ENCODE results near the gene CHSY1.

CHSY1 gene

GRCh38 chr15:101149864-101150722 lies 101.8 kb downstream of the CHSY1 start:
- no peak for DNase-seq

- DNase-seq: no peak
These were observed 102.8 kb downstream of the CHSY1 start for GRCh38 chr15:101148881-101149664.

DNA sequence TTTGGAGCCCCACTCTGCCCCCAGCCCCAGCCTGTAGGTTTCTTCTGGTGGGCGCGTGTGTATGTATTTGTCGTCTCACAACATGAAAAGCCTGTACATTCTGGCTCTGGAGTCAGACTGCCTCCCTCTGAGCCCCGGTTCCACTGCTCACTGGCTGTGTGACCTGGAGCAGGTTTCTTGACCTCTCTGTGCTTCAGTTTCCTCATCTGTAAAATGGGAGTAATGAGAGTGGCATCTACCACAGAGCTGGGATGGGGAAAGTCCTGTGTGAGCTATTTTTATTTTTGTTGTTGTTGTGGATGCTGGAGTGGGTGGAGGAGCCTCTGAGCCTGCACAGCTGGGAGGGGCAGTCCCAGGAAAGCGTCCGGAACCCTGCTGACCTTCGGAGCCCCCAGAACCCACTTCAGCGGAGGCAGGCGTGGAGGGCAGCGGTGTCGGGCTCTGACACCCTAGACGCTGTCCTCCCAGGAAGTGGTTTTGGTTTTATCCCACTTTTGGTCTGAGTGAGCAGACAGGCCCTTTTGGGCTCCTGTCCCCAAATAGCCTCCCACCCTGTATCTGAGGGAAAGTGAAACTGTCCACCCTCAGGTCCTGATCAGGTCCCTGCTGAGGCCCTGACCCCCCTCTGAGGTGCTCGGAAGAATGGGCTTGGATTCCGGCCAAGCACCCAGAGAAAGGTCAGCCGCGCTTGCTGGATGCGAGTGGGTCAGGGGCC lies 103.5 kb downstream of the CHSY1 start:
- no peak for DNase-seq

- DNase-seq: no peak
These were observed 104.7 kb downstream of the CHSY1 start for GRCh38 chr15:101147181-101147580.

- no peak for DNase-seq
These were observed 105.6 kb downstream of the CHSY1 start for GRCh38 chr15:101146118-101146702.

- DNase-seq: no peak
These were observed 106.5 kb downstream of the CHSY1 start for GRCh38 chr15:101145362-101145761.

DNA sequence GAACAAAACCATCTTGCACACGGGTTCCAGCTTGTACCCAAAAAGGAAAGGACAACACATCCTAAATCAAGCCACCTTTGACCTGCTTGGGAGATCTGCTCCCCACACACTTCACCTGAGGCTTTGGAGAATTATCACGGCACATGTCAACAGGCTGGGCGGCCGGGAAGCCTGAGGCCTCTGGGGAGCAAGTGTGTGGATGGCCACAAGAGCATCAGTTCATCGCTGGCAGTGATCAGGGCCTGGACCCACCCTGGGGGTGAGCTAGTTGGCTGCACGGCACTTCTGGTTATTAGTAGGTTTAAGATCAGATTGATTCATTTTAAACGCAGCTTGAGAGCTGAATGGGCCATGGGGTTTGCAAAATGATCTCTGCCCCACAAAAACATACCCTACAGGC lies 108.5 kb downstream of the CHSY1 start:
- no peak for DNase-seq

- DNase-seq: no peak
These were observed 109.1 kb downstream of the CHSY1 start for GRCh38 chr15:101142711-101143110.

DNA sequence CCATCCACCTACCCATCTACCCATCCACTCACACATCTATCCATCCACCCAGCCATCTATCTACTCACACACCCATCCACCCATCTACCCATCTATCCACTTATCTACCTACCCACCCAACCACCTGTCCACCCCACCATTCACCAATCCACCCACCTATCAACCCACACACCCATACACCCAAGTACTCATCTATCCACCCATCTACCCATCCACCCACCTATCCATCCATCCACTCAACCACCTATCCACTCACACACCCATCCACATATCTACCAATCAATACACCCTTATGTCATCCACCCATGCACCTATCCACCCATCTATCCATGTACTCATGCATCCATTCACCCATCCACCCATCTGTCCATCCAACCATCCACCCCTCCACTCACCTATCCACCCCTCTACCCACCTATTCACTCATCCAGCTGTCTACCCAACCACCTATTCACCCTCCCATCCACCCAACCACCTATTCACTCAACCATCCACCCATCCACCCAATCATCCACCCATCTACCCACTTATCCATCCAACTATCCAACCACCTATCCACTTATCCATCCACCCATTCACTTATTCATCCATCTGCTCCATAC lies 109.8 kb downstream of the CHSY1 start:
- no peak for DNase-seq

- DNase-seq: no peak
These were observed 111.2 kb downstream of the CHSY1 start for GRCh38 chr15:101140697-101141065.

- DNase-seq: no peak
These were observed 111.7 kb downstream of the CHSY1 start for GRCh38 chr15:101139986-101140696.

- peak; percentile 89 for DNase-seq
These were observed 112.7 kb downstream of the CHSY1 start for GRCh38 chr15:101138913-101139880.

DNA sequence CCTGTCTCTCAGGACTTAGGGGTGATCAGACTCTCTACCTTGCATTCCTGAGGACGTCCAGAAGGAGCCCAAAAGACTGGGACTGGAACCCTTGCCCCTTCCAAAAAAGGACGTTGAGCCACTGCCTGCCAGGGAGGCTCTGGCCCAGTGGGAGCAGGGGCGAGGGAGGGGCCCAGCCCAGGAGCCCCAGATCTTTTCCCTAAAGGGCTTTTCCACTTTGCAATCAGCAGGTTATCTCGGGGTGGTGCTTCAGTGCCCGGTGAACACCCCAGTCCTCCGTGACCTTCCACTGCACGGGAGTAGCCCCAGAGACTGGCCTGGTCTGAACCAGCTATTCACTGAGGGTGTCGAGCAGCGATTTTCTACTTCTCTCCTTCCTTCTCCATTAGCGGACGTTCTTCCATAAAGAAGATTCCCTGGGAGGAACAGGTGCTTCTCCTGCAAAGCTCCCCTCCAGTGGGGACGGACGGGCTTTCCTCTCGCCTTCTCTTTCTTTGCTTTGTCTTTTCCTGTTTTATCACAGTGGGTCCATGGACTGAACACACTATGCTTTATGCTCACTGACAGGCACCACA lies 113.7 kb downstream of the CHSY1 start:
- DNase-seq: no peak

- DNase-seq: no peak
These were observed 114.4 kb downstream of the CHSY1 start for GRCh38 chr15:101137312-101137940.

DNA sequence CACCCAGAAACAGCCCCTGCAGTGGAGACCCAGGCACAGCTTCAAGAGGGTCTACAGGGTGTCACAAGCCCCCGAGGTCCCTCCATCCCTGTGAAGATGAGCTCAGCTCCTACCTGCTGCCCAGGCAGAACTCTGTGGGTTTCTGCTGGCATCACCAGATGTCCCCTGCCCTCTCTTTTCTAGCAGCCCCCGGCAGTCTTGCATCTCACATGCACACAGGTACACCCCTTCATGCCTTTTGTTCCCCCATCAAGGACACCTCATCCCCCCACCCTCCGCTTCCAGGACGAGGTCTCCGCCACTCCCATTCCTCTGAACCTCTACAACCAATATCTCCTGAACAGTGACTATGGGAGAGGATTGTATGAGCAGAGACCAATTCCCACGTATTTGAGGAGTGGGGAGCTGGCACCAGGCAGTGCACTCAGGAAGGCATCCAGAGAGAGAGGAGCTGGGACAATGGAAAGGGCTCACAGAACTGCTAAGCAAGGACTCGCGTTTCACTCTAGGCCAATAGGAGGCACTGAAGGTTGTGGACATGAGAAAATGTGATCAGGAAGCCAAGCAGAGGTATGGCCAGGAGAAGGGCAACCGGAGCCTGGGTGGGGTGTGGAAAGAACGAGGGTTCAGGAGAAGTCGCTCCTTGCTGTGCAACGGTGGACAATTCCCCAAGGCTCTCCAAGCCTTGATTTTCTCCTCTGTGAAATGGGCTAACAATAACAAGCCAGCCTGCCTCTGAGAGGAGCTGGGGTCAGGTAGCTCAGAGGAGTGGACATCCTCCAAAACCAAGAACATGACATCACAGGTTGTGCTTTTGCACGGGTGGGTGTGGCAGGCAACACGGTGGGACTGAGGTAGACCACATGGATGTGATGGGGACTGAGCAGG lies 115.2 kb downstream of the CHSY1 start:
- DNase-seq: no peak

- no peak for DNase-seq
These were observed 116.2 kb downstream of the CHSY1 start for GRCh38 chr15:101135532-101136166.

DNA sequence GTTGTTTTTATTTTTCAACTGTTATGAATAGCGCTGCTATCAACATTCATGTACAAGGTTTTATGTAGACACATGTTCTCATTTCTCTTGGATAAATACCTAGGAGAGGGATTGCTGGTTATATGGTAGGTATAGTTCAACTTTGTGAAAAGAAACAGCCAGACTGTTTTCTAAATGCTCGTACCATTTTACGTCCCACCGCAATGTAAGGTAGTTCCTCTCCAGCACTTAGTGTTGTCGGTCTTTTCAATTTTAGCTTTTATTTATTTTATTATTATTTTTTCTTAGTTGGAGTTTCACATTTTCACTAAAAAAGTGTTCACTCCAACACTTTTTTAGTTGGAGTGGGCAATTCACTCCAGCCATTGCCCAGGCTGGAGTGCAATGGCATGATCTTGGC lies 117.1 kb downstream of the CHSY1 start:
- DNase-seq: no peak

DNA sequence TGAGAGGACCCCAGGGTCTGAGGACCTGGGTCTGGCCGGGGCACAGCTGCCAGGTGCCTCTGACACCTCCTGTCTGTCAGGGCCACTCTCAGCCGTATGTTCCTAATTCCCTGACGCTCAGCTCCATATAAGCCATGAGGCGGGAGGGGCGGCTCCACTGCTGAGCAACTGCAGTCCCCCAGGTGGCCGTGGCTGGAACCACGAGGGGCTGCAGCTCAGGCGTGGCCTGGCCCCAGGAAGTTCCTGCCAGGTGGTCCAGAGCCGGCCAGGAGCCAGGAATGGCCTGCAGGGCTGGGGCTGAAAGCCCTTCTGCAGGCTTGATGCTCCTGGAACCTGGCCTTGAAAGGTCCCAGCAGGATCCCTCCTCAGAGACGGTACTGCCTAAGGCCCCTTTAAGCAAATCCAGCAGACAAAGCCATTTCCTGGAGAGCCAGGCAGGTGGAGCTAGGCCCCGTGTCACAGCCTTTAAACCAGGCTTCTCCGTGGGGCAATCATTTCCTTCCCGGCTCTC lies 118.0 kb downstream of the CHSY1 start:
- no peak for DNase-seq
